DOHH2 (cell line): ENCODE results near the gene TWIST2.

Source experiments
- CTCF ChIP-seq: fragments of 200-600 bp; sonication (generic); IDR thresholded peaks from one replicate; pipeline ENCODE4 v1.5.1; 2014; ENCODE audit warnings: antibody characterized with exemption, mild to moderate bottlenecking, low read depth, low read length; ENCODE audit not compliant: poor library complexity, severe bottlenecking
- EZH2phosphoT487 ChIP-seq: fragments of 200-600 bp; sonication (generic); IDR thresholded peaks from 2 replicates; pipeline ENCODE4 v1.6.1; 2017; ENCODE audit warnings: borderline replicate concordance, mild to moderate bottlenecking, antibody characterized with exemption, low read length, moderate library complexity, mixed read lengths

DNA sequence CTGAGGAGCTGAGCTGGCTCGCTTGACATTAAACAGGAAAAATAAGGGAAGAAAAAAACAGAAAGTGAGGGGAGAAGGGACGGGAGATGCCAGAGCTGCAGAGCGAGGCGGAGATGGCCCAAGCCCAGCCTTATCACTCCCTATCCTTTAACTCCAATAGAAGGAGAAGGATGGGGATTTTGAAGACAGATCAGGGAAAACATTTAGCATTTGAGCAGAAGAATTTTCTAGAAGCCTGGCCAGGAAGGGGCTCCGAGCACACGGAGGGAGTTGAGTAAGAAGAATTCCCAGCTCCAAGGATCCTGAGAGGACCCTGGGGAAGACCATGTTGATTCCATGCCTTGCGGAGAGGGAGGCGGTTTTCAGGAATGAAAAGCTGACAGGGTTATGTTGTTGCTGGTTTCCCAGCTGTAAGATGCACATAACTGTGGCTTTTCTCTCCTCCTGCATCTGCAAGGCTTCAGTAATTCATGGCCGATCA, 35.6 kb downstream of the TWIST2 start:
- no peak for TF ChIP-seq CTCF
- TF ChIP-seq EZH2phosphoT487, result no peak
